Muscle of back (tissue), 11 donors: ENCODE data around the gene AICDA. TPM values are rescaled to one million over a fixed set of nuclear protein-coding genes. Genes with fewer than 3 reads are reported as not detected.
"Not testable (repeated sequence)": the region's sequence is repeated elsewhere in the genome, so short reads cannot be mapped to it uniquely, and the experiment has no call there.

Experiments
- DNase-seq, 3 donors: peaks; one replicate each; pipeline versions ENCODE4 v3.0.0 to v3.0.0-alpha.2; 2013
- polyA plus RNA-seq, 10 donors: library from polyadenylated mRNA; unstranded; fragments of 120-200 nt; gene quantifications; one replicate each; pipeline ENCODE4 v1.2.1, GENCODE V29; 2013; ENCODE audit not compliant: insufficient read length in 10 of 10

AICDA gene
- polyA plus RNA-seq, 10 donors, result 0.22 to 0.74 (median 0.35) TPM

DNA sequence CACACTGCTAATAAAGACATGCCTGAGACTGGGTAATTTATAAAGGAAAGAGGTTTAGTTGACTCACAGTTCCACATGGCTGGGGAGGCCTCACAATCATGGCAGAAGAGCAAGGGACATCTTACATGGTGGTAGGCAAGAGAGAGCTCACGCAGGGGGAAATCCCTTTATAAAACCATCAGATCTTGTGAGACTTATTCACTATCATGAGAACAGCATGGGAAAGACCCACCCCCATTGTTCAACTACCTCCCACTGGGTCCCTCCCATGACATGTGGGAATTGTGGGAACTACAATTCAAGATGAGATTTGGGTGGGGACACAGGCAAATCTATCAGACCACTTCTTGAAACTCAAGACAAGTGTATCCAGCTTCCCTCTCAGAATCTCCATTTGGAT is 1.2 kb upstream of the AICDA start:
- not testable (repeated sequence) for DNase-seq

DNA sequence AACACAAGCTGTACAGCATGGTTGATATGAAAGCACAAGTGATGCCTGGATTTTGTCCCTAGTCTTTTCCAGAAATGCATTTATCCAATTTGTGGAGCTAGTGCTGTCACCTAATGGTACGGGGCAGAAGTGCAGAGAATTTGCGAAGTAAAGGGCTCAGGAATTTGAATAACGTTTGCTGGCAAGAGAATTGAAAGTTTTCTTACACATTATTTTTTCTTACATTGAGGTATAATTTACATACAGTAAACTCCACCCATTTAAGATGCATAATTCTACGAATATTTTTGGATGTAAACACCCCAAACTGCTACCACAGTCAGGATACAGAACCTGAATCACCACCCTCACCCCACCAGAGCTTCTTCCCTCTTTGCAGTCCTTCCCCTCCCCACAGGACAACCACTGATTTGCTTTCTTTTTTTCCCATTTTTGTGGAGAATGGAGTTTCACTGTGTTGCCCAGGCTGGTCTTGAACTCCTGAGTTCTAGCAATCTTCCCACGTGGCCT is 3.5 kb downstream of the AICDA start:
- peak; percentile 30 to 65 (median 48) for DNase-seq

DNA sequence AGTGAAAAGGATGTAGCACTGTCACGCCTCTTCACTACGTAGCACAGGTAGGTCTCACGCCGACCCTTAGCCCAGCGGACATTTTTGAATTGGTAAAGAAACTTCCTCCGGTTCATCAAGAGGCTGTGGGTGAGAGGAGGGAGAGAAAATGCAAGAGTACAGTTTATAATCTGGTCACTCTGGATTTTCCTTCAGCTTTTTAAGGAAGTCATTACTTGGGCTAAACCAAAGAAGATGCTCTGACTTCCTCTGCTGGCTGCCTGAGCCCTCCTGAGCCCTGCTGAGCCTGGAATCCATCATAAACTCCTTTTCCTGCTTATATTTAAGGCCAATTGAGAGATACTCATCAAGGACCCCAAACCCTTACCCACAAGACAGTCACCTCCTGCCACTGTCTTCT is 5.8 kb downstream of the AICDA start:
- DNase-seq, result no peak

DNA sequence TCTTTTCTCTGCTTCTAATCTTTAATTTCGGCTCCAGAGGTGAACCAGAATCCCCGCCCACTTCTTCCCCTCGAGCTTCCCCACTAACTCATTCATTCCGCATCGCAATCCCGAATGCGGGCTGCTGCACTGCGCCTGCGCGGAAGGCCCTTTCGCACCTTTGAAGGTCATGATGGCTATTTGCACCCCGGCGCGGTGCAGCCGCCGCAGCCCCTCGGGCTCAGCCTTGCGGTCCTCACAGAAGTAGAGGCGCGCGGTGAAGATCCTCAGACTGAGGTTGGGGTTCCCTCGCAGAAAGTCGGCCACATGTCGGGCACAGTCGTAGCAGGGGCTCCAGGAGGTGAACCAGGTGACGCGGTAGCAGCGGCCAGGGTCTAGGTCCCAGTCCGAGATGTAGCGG is 7.6 kb downstream of the AICDA start:
- no peak for DNase-seq

DNA sequence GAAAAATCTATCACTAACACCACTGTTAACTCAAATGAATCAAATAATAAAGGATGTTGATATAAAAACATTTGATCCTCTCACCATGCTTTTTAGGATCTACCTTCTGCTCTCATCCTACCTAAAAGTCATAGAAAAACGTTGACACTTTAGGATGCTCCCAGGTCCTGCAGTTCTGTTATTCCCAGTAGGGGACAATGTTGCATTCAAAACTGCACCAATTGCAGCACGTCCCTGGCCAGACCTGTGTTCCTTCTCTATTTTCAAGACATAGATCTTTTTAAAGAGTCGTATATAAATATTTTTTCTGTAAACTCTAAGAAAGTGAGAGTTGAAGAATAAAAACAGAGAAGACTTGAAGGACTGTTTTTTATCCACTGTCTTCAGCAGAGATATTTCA is 8.8 kb downstream of the AICDA start:
- DNase-seq, result no peak

DNA sequence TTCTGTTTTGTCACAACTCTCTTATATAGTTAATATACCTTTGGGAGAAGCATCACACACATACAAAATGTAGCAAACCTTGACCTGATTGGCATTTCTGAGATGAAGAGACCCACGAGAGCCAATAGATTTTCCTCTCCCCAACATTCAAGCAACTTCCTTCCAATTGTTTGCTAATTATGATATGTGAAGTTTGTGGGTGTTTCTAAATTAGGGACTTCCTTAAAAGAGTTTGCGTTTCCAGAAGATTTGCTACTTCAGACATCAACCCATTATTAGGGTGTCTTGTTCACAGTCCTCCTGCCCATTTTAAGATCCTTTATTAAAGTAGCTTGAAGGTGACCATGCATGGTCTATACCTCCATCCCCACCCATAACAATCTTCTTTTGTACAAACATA is 9.4 kb downstream of the AICDA start:
- no peak for DNase-seq

DNA sequence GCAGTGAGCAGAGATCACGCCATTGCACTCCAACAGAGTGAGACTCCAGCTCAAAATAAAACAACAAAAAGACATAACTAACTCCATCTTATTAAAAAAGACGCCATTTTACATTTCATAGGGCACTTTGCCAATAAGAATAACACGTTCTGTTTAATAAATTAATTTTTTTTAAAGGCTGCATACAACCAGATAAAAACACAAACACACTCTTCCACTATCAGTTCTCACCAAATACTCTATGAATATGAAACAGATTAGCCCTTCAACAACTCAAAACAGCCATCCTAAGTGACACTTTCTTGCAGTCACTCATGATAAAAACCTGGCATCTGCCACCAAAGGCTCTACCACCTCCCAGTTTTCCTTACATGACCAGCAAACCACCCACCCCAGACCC is 16.1 kb downstream of the AICDA start:
- DNase-seq, result no peak

DNA sequence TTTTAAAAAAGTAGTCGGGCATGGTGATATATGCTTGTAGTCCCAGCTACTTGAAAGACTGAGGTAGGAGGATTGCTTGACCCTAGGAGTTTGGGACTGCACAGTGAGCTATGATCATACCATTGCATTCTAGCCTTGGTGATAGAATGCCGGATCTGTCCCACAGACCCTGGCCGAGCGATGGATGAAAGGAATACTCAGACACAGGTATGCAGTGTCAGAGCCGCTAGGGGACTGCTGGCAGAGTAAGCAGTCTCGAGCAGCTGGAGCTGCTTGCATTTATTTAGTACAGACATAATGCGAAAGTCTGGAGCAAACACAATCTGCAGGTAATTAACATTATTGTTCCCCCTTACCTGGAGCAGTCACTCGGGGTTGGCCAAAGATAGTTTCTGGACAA is 18.6 kb downstream of the AICDA start:
- DNase-seq, result no peak

GRCh38 chr12:8593246-8593645 is 19.4 kb downstream of the AICDA start:
- no peak for DNase-seq

- no peak for DNase-seq
Measured at GRCh38 chr12:8590842-8591545, 21.7 kb downstream of the AICDA start.

DNA sequence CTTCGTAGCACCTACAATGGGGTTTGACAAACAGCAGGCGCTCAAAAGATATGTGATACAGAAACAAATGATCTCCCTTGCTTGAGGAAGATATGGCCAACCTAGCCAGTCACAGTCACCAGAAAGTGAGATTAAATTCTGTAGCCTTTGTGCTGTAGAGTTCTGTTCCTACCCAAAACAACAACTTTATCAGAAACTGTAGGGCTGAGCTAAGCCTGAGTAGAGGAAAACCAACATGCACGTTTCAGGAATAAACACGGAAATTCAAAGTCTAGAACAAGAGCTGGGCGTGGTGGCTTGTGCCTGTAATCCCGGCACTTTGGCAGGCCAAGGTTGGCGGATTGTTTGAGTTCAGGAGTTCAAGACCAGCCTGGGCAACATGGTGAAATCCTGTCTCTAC is 23.0 kb downstream of the AICDA start:
- DNase-seq, result no peak

GRCh38 chr12:8584478-8584877 is 28.2 kb downstream of the AICDA start:
- not testable (repeated sequence) for DNase-seq

- DNase-seq, result peak in 2 of 3 donors; percentile 22 to 45
Measured at GRCh38 chr12:8584004-8584403, 28.7 kb downstream of the AICDA start.

DNA sequence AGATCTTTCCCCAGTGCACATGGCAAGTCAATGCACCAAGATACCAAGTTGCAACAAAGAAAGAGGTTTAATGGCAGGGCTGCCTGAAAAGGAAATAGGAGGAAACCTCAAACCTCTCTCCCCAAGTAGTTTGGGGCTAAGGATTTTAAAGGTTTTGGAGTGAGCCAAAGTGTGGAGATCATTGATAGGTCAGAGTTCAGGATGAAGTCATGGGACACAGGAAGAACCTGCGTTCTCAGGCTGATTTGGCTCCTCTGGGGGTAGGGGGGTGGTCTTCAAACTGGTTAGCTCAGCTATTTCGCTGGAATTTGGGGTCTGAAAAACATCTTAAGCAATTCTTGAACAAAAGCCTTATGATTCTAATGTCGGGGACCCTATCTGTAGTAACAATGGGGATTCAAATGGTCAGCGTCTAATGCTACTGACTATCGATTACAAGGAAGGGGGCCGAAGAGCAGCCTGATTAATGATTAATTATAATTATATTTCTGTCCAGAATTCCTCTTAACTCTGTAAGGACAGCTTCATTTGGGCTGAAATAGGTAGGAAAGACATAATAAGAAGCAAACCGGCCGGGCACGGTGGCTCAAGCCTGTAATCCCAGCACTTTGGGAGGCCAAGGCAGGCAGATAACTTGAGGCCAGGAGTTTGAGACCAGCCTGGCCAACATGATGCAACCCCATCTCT is 31.4 kb downstream of the AICDA start:
- no peak for DNase-seq

- DNase-seq, result no peak
Measured at GRCh38 chr12:8577879-8578278, 34.8 kb downstream of the AICDA start.

DNA sequence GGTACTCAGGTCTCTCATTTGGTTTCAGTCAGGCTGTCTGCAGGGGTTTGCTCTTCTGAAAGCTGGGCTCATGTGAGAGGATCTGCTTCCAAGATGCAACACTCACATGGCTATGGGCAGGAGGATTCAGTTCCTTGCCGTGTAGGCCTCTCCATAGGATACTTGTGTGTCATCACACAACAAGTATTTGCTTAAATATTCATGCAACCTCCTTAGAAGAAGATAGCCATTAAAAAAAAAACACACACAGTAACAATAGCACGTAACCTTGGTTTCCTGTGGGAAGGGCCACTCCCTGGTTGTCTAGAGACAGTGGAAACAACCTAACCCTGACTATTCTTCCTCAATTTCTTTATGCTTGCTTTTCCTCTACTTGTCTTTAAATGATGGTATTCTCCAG is 40.2 kb downstream of the AICDA start:
- DNase-seq, result peak in 2 of 3 donors; percentile 13 to 17

DNA sequence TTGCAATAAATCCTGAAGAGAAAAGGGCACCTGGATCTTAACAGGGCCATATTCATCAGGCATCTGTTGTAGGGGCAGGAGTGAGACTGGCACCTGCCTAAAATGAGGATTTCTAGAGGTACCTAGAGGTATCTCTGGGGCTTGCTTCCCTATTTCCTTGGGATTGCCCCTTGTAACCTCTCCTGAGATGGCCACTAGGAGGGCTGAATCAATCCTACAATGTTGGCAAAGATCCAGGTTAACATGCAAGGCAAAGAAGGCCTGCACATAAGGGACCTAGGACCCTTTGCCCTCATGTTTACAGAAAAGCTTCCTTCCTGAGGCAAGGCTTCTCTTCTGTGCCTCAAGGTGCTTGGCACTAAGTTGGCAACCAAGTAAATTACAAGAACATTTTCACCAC is 46.1 kb downstream of the AICDA start:
- no peak for DNase-seq

GRCh38 chr12:8566052-8566451 is 46.6 kb downstream of the AICDA start:
- DNase-seq, result not testable (repeated sequence)

DNA sequence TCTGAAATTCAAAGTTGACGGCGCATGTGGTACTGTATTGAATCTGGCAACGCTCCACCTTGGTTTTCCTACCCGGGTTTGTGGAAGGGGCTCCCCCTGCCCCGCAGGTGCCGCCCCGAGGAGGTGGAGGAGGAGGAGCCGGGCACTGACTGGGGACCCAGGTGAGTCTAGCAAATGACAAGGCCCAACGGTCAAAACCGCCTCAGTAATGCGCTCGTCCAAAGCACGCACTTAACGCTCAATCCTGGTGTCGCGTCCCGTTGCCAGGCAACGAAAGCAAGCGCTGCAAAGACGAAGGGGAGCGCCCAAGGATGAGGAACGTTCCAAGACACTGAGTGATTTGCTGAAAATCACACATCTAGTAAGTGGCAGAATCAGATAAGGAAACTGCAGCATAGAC is 48.0 kb downstream of the AICDA start:
- DNase-seq, result no peak

- DNase-seq, result no peak
Measured at GRCh38 chr12:8563356-8563755, 49.3 kb downstream of the AICDA start.

- no peak for DNase-seq
Measured at GRCh38 chr12:8562310-8562709, 50.3 kb downstream of the AICDA start.

GRCh38 chr12:8561011-8561410 is 51.6 kb downstream of the AICDA start:
- no peak for DNase-seq

GRCh38 chr12:8559676-8560075 is 53.0 kb downstream of the AICDA start:
- DNase-seq, result no peak
